Medulla oblongata (tissue), 1 donor: ENCODE measurements around the gene PUS1.

Experiments used
- DNase-seq: peaks from one replicate; pipeline ENCODE4 v3.0.0-alpha.2; 2015; ENCODE audit errors: extremely low spot score

The PUS1 gene

DNA sequence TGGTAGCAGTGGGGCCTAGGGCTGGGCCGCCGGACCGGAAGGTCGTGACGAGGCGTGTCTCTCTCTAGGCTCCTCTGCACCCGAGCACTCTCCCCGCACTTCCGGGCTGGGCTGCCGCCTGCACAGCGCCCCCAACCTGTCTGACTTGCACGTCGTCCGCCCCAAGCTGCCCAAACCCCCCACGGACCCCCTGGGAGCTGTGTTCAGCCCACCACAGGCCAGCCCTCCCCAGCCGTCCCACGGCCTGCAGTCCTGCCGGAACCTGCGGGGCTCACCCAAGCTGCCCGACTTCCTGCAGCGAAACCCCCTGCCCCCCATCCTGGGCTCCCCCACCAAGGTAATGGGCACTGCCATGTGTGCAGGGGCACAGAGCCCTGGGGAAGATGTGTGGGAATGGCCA lies 13.3 kb upstream of the PUS1 start:
- DNase-seq: no peak

DNA sequence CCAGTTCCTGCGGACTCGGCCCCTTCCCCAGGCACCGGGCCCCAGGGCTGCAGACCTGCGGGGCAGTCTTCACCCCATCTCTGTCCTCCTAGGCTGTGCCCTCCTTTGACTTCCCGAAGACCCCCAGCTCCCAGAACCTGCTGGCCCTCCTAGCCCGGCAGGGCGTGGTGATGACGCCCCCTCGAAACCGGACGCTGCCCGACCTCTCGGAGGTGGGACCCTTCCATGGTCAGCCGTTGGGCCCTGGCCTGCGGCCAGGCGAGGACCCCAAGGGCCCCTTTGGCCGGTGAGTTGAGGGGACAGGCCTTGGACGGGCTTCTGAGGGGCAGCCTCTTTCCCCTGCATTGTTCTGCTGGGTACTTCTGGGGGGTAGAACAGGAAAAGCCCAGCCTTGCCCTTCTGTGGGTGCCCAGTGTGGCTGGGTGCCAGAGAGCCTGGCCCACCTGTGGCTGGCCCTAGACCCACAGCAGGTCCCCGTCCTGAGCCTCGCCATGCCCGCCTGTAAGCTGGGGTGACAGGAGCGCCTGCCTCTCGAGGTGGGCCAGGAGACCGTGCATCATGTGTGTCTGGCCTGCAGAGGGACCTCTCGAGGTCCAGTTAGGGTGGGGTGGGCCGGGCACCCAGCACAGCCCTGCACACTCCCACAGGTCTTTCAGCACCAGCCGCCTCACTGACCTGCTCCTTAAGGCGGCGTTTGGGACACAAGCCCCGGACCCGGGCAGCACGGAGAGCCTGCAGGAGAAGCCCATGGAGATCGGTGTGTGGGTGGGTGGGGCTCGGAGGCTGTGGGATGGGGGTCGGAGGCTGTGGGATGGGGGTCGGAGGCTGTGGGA lies 12.6 kb upstream of the PUS1 start:
- DNase-seq: no peak

DNA sequence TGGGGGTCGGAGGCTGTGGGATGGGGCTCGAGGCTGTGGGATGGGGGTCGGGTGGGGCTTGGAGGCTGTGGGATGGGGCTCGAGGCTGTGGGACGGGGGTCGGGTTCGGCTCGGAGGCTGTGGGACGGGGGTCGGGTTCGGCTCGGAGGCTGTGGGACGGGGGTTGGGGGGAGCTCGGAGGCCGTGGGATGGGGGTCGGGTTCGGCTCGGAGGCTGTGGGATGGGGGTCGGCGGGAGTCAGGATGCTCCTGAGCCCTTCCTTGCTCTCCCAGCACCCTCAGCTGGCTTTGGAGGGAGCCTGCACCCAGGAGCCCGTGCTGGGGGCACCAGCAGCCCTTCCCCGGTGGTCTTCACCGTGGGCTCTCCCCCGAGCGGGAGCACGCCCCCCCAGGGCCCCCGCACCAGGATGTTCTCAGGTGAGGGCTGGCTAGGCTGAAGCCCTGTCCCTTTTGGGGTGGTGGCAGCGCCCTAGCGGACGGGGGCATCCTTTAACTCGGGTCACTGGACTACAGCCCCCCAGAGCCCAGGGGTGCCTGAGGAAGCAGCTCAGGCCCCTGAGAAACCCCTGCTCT lies 11.9 kb upstream of the PUS1 start:
- no peak for DNase-seq

DNA sequence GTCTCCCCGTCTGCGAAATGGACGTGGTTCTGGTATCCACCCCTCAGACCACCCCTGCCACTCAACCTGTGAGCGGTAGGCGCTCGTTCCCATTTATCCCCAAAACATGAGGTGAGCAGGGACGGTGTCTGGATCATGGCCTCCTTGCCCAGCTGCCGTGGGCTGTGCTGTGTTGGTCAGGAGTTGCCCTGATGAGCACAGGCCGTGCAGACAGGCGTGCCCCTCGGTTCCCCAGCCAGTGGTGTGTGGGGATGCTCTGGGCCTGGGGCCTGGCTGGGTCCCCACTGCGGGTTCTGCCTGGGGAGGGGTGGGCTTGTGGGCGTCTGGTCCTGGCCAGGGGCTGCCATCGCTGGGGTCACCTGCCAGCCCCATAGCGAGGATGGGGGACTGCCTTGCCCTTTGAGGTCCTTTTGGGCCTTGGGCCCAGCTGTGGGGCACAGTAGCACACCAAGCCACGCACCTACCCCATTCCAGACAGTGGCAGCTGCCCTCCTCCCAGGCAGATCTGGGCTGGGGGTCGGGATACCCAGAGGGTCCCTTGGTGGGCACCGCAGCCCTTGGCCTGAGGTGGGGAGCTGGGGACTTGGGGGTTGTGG lies 11.3 kb upstream of the PUS1 start:
- no peak for DNase-seq

DNA sequence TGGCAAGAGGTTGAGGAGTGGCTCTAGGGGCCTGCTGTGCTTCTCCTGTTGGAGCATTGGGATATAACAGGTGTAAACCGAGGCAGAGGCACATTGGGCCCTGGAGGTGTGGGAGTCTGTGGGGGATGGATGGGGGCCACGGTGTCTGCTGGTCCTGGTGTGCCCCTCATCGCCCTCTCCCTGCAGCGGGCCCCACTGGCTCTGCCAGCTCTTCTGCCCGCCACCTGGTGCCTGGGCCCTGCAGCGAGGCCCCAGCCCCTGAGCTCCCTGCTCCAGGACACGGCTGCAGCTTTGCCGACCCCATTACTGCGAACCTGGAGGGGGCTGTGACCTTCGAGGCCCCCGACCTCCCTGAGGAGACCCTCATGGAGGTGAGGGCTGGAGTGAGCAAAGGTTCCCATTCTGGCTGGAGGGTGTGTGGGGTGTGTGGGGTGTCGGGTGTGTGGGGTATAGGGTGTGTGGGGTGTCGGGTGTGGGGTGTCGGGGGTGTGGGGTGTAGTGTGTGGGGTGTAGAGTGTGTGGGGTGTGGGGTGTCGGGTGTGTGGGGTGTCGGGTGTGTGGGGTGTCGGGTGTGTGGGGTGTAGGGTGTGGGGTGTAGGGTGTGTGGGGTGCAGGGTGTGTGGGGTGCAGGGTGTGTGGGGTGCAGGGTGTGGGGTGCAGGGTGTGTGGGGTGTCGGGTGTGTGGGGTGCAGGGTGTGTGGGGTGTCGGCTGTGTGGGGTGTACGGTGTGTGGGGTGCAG lies 10.6 kb upstream of the PUS1 start:
- DNase-seq: no peak

DNA sequence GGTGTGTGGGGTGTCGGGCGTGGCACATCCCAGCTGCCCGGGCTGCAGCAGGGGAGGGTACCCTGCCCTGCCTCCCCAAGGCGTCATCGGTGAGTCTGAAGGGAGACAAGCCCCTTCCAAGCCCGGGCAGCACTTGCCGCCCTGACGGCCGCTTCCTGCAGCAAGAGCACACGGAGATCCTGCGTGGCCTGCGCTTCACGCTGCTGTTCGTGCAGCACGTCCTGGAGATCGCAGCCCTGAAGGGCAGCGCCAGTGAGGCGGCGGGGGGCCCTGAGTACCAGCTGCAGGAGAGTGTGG lies 10.1 kb upstream of the PUS1 start:
- DNase-seq: no peak

DNA sequence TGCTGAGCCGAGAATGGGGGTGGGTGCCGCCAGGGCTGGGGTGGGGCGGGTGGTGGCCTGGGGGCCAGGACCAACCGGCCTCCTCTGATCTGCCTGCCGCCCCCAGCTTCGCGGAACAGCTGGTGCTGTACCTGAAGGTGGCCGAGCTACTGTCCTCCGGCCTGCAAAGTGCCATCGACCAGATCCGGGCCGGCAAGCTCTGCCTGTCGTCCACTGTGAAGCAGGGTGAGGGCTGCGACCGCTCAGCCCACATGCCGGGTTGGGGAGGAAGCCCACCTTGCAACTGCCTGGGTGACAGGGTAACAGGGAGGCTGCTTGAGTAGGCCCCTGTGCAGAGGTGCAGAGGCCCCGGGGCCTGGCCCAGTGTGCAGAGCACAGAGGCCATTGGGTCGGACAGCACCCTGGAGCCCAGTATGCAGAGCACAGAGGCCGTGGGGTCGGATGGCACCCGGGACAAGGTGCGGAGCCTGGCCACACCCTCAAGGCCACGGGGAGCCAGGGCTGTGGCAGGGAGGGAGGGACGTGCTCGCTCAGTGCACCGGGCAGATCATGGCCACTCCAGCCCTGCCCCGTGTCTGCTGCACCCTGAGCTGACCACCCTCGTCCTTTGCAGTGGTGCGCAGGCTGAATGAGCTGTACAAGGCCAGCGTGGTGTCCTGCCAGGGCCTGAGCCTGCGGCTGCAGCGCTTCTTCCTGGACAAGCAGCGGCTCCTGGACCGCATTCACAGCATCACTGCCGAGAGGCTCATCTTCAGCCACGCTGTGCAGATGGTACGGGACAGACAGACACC lies 9.5 kb upstream of the PUS1 start:
- no peak for DNase-seq

DNA sequence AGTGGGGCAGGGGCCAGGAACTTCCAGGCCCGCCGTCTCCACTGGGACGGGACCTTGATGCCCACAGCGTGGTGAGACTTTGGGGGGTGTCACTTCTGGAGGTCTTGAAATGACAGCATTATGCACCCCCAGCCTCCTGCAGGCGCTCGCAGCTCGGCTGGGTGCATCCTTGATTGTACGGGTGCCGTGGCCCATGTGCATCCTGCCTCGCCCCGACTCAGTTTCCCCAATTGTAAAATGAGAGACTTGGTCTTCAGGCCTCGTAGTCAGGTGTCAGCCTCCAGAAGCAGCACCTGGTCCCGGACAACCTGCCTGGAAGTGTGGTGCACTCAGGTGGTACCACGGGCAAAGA lies 8.9 kb upstream of the PUS1 start:
- DNase-seq: no peak

DNA sequence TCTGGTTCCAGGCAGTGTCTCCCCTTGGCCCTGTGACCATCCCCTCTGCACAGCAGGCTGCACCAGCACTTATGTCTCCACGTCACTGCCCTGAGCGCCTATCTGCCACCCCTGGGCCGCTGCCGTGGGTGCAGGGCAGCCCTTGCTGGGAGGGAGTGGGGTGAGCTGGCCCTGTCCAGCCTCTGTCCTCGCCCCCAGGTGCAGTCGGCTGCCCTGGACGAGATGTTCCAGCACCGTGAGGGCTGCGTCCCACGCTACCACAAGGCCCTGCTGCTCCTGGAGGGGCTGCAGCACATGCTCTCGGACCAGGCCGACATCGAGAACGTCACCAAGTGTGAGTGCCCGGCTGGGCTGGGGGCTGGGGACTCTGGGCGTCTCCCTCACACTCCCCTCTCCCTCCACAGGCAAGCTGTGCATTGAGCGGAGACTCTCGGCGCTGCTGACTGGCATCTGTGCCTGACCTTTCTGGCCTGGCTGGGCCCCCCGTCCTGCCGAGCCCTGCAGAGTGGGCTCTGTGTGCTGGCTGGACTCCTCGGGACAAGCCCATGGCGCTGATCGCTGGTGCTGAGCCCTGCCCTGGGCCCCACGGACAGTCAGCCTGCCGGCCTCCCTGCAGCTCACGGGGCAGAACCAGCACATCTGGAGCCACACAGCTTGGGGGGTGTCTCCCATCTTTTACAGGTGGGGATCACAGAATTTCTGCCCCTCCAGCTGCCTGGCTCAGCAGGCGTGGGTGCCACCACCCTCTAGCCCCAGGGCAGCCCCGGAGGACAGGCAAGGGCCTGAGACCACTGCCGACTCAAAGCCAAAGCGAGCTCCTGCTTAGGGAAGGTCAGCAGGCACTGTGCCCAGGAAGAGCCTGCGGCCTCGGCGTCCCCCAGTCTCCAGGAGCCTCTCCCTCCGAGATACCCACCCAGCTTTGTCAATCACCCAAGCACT lies 7.9 kb upstream of the PUS1 start:
- no peak for DNase-seq

DNA sequence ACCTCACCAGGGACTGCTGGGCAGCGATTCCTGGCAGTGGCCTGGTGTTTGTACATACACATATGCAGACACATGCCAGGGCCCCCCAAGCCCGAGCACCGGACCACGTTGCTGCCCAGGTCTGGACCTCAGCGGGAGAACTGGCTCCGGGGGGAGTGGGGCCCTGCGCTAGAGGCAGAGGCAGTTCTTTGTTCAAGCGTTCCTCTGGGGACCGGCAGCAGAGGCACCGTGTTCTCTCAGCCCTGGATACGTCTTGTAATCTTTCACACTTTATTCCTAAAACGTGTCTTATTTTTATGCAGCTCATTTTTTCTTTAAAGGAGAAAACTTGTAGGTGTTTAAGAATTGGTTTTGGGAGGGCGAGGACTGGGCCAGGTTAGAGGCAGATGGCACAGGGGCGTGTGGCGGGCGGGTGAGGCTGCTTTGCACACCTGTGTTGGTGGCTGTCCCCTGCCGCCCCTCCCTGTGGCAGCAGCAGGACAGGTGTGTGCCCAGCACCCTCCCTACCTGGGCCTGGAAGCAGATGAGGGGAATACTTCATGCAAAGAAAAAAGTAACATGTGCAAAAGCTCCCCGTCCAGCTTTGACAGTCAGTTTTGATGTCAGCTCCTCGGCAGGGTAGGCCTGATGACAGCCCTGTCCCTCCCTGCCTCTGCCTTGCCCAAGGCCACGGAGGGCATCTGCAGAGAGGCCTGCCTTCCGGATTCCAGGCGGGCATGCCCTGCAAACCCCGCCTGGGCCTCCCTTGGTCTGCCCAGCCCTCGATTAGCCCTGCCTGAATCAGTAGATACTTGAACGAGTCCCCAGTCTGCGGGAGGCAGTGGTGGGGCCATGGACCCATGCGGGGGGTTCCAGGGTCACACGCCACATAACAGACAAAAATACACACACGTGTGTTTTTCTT lies 7.0 kb upstream of the PUS1 start:
- DNase-seq: no peak

DNA sequence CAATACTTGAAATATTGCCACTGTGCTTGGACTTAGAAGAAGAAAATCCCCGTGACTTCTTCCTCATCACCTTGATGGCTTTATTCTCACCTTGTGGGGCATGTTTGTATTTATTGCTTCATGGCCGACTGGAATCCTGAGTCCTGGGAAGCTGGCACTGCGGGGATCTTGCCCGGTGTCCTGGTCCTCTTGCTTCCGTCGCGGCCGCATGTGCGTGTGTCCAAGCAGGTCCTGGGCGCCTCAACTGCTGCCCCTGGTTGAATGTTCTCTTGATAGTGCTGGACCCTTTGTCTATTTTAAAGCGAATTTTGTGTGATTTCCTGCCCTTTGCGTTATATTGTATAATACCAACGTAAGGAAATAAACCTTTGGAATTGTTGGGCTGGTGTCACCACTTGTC lies 6.3 kb upstream of the PUS1 start:
- DNase-seq: no peak

DNA sequence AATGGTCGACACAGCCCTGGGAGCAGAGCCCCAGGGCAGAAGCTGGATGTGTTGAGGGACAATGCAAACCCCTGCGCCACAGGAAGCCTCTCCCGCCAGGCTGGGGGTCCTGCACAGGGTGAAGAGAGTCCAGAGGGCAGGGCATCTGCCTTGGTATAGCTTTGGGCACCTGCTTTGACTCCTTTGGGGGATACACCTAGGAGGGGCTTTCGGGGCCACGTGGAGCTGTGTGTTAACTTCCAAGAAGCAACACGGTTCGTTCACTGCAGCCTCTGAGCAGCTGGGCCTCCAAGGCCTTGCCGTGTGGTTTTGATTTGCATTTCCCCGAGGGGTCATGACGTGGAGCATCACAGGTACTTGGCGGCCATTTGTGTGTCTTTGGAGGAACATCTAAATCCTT lies 5.8 kb upstream of the PUS1 start:
- no peak for DNase-seq

DNA sequence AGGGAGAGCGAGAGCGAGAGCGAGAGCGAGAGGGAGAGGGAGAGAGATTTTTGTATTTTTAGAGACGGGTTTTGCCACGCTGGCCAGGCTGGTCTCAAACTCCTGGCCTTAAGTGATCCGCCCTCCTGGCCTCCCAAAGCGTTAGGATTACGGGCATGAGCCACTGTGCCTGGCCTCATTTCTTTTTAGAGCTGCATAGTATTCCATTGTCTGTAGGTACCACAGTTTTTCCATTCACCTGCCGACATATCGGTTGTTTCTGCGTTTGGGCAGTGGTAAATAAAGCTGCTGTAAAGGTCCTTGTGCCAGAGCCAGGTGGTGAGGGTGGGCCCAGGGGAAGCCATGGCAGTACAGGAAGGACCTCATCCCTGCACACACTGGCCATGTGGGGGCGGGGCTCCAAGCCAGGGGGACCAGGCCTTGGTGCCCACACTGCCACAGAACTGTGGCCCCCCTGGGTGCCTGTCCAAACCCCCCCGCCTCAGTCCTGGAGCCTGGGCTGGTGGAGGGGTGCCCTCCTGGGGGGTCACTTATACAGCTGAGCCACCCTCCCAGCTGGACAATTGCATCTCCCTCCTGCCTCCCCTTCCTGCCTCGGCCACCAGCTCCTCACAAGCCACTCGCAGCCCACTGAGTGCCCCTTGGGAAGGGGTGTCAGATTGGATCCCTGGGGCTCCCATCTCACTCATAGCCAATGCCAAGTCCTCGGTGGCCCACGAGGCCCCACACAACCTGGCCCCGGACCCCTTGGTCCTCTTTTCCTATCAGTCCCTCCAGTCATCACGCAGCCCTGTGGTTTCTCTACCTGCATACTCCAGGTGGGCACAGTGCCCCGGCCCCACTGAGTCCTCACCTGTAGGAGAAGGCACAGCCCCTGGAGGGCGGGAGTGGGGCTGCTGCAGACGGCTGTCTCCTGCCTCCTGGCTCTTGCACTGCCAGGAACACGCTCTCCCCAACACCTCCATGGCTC lies 1.7 kb upstream of the PUS1 start:
- no peak for DNase-seq

DNA sequence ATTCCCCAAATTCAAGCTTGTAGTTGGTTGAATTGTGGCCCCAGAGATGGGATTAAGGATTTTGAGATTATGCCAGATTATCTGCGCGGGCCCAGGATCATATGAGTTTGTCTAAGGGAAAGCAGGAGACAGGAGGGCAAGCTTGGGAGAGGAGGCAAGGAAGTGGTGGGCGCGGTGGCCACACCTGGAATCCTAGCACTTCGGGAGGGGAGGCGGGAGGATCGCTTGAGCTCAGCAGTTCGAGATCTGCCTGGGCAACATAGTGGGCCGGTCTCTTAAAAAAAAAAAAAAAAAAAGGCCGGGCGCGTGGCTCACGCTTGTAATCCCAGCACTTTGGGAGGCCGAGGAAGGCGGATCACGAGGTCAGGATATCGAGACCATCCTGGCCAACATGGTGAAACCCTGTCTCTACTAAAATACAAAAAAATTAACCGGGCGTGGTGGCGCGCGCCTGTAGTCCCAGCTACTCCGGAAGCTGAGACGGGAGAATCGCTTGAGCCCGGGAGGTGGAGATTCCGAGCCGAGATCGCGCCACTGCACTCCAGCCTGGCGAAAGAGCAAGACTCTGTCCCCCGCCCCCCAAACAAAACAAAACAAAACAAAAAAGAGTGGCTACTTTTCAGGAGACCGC lies 881 bp upstream of the PUS1 start:
- DNase-seq: no peak

DNA sequence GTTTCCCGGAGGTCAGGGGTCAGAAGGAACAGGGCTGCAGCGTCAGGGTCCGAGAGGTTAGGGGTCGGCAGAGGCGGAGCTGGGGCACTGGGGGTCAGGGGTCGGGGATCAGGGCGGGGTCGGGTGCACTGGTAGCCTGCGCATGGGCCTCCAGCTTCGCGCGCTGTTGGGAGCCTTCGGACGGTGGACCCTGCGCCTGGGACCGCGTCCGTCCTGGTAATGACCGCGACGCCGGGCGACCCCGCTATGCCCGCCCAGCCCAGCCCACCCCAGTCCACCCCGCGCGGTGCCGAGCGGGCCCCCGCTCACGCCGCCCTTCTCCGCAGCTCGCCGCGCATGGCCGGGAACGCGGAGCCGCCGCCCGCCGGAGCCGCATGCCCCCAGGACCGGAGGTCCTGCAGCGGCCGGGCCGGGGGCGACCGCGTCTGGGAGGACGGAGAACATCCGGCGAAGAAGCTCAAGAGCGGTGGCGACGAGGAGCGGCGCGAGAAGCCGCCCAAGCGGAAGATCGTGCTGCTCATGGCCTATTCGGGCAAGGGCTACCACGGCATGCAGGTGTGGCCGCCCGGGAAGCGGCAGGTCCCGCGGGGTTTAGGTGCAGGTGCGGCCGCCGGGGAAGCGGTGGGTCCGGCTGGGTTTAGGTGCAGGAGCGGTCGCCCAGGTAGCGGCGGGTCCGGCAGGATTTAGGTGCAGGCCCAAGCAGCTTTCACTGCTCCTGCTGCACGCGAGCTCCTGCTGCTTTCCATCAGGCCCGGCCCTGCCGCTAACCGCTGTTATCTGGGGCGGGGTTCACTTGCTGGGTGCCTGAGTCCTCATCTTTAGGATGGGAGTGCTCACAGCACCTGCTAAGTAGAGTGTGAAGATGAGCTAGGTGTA lies 743 bp downstream of the PUS1 start:
- no peak for DNase-seq

DNA sequence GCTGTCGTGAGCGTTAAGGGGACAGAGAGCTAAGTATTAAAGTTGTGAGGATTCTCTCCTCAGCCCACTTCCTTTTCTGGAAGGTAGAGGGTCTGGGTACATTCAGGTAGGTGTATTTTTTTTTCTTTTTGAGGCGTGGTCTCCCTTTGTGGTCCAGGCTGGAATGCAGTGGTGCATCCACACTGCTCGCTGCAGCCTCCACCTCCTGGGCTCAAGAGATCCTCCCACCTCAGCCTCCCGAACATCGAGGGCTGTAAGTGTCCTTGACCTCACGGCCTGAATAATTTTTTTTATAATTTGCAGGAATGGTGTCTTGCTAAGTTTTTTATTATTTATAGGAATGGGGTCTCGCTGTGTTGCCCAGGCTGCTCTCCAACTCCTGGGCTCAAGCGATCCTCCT lies 1.4 kb downstream of the PUS1 start:
- no peak for DNase-seq

DNA sequence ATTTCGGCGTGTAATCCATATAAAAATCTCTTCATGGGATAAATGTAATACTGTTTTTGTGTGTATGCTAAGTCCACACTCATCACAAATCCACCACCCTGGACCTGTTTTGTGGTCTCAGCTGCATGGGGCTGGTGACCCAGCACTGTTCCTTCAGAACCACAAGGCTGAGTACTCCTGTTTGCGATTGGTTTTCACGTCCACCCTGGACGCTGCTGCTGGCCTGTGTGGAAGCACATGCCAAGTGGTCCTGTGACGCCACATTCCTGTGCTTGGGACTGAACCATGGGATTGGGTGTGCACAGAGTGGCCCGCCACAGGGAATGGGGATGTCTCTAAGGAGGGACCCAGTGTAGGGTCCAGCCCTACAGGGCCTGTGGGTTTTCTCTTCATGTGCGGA lies 4.3 kb downstream of the PUS1 start:
- no peak for DNase-seq
